Adrenal gland (tissue), 5 donors: ENCODE results near the gene NFKB2.

Source experiments
- CTCF ChIP-seq, 6 experiments: fragments of 450-650 bp in 4 of 6; fragments of 200-600 bp in 2 of 6; sonication (generic) in 1 of 6; IDR thresholded peaks; 1 replicate in 5 of 6; 2 replicates in 1 of 6; pipeline versions ENCODE4 v1.5.1 to v1.8.0; 2016 to 2021; ENCODE audit warnings: antibody characterized with exemption in 6 of 6, mild to moderate bottlenecking in 2 of 6, moderate library complexity in 1 of 6
- POLR2A ChIP-seq, 2 donors: fragments of 450-650 bp; IDR thresholded peaks; one replicate each; pipeline ENCODE4 v1.6.1; 2017; ENCODE audit warnings: antibody characterized with exemption in 2 of 2, mild to moderate bottlenecking in 2 of 2, moderate library complexity in 1 of 2
- donor health status: DM: no; HTN: no; CAD: no.

- TF ChIP-seq CTCF (IDR thresholded peaks at IDR 0.05), result no peak
- no peak for TF ChIP-seq POLR2A (IDR thresholded peaks at IDR 0.05)
Observed at GRCh38 chr10:102394801-102395399, 605 bp upstream of the NFKB2 start.
